GM21360 (cell line): ENCODE measurements around the gene MTMR3.

Experiments used
- ATAC-seq: cut with Tn5 transposase; IDR thresholded peaks from one replicate; pipeline ENCODE4 v1.9.1; 2021; ENCODE audit warnings: mild to moderate bottlenecking, moderate library complexity; ENCODE audit not compliant: unreplicated experiment

The MTMR3 gene

DNA sequence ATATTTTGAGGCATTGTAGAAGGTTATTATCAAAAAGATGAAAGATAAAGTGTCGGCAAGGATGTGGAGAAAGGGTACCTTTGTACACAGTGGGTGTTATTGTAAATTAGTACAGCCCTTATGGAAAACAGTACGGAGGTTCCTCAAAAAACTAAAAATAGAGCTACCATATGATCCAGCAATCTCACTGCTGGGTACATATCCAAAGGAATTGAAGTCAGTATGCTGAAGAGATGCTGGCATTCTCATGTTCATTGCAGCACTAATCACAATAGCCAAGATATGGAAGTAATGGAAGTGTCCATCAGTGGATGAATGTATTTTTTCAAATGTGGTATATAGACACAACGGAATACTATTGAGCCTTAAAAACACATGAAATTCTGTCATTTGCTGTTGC is 15.1 kb upstream of the MTMR3 start:
- ATAC-seq = no peak

DNA sequence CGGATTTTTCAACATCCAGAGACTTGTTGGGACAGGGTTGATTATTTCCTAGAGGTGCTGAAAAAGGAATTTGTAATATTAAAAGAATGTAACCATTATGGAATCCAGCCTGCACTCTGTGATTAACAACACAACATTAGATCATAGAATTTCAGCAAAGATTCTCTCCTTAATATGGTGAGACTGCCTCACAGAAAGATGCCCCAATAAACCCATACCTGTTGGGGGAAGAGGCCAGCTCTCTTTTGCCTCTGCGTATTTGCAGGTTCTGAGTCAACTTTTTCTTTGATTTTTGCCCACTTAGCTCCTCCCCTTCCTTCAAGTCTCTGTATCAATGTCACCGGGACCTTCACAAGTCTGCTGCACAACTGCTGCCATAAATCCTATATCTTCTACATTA is 12.4 kb upstream of the MTMR3 start:
- no peak for ATAC-seq

DNA sequence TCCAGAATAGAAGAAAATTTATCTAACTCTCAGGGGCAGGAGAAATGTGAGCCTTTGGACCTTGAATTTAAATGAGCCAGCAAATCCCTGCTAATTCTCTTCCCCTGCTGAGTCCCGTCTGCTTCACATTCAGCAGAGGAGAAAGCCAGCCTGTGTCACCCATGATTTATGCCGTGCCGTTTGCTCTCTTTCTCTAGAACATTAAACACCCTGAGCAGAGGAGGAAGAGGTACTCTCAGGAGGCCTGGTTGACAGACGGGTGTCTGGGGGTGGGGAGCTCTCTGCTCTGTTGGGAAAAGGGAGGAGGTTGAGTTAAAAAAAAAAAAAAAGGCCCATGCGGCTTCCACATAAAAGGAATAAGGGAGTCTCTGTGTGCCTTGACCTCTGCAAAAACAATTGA is 11.3 kb upstream of the MTMR3 start:
- no peak for ATAC-seq

DNA sequence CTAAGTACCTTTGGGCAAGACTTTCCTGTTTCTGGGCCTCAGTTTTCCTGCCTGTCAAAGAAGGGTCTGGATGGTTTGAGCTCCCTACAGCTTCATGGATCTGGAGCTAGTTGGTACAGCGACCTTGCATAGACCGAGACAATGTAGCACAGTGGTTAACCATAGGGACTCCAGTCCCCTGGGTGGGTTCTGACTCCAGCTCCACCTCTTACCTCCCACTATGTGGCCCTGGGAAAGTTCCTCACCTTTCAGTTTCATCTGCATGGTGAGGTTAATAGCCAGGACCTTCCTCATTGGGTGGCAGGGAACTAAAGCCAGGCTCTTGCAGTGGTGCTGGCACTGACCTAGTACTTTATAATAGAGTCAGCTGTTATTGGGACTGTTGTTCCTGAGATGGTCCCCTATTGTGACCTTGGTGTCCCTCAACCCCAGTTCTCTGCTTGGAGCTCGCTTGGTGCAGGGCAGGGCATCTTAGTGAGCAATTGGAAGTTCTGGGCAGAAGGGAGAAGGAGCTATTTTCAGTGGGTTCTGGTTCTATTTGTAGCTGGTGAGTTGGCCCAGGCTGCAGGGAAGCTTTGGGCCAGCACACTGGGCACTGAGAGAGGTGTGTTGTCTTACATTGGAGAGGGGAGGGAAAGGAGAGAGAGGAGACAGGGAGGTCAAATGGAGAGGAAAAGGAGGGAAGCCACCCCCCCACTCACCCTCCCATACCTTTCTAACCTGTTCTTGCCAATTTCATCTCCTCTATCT is 10.7 kb upstream of the MTMR3 start:
- ATAC-seq = no peak

DNA sequence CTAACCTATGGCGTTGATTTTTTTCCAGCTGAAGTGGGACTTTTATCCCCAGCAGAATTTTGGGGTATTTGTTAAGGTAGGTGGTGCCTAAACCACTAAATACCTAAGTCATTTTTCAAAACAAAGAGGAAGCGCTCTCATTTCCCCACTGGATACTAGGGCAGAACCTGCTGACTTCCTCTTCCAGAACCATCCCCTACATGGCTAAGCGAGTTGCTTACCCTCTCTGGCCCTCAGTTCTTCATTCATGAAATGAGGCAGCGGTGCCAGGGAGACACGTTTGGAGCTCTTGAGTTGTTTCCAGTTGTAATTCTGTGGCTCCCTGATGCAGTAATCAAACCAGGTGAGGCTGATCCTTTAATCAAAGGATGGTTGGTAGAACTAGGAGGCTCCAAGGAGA is 10.0 kb upstream of the MTMR3 start:
- no peak for ATAC-seq

DNA sequence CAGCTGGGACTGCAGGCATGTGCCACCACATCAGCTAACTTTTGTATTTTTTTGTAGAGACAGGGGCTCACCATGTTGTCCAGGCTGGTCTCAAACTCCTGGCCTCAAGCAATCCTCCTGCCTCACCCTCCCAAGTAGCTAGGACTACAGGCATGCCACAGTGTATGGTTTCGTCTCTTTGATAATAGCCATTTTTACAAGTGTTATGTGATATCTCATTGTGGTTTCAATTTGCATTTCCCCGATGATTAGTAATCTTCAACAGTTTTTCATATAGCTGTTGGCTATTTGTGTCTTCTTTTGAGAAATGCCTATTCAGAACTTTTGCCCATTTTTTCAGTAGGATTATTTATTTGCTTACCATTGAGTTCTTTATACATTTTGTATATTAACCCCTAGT is 9.0 kb upstream of the MTMR3 start:
- ATAC-seq = no peak

DNA sequence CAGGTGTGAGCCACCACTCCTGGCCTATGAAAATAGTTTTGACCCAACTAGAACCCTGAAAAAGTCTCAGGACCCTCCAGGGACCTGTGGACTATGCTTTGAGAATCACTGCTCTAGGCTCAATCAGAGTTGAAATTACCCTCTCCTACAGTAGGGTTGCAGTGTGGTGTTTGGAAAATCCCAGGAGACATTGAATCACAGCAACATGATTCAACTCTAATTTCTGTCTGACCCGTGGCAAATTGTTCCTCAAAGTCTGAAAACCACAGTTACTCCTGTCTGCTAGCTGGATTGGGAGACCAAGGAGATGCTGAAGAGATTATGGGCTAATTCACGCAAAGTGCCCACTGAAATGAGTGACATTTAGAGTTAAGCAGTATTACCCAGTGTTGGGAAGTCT is 5.4 kb upstream of the MTMR3 start:
- no peak for ATAC-seq

DNA sequence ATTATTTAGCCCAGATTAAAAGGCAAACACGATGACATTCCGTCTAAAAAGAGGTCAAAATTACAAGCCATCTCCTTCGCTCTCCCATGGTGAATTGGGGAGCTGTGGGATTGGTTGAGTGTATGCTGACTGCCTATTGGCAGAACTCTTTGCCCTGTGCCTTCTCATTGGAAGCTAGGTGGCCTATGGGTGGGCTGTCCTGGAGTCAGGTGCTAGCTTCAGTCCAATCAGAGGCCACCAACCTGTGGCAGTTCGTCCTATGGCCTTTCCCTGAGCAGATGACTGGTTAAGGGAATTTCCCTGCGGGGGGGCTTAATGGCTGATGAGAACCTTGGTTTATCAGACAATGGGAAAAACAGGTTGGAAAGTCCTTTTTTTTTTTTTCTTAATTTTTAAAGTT is 3.2 kb upstream of the MTMR3 start:
- no peak for ATAC-seq

DNA sequence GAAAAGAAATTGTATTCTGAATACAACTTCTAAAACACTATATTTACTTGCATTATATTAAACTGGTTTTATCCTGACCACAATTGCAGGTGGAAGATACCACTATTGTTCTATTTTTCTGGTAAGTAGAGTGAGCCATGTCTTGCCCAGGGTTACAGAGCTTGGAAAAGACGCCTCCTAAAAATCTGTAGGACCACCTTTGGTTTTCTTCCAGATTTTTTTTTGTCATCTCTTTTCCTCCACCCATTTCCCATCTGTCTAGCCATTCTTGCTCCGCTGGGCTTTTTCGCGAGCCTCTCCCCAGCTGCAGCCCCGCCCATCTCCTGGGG is 294 bp upstream of the MTMR3 start:
- no peak for ATAC-seq

DNA sequence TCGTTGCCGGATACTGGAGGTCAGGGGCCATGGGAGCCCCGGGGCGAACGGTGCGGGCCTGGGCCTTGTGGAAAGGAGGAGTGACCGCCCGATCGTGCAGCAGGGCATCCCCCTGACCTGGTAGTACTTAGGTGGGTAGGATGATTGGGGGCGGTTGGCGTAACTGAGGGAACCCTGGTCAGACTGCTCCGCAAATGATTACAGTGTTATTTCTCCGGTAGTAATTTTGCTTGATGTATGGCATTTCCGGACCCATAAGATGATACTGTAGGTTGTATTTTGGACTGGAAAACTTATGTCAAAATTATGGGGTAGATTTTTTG is 762 bp downstream of the MTMR3 start:
- no peak for ATAC-seq

DNA sequence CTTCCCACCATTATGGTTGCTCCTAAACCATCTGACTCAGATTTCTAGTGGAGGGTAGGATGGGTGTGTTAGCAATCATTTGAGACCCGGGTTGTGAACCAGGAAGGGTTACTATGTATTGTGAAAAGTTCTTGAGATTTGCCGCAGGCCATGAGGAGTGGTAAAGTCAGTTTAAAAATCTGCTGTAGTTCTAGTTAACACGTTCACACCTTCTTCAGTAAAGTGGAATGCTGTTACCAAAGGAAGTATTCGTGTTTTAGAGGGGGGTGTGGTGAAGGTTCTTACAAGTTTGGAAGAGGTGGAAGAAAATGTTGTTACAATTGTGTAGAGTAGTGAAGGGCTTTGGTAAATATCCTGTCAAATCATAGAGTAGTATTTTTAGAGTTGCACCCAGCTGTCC is 2.6 kb downstream of the MTMR3 start:
- no peak for ATAC-seq

DNA sequence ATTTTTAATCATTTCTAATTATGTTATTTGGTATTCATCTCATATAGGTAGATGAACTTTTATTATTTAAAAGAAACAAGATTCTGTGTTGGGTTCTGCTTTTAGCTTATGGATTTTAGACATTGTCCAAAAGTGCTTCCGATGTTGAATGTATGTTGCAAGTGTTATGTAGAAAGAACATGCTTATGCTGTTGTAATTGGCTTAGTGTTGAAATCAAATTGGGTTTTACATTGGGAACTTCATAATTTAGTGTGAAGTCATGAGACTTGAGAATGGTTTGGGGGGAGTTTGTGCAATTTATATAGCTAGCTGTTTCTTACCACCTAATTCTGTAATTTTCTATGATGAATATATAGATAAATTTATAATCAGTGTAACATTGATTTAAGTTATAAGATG is 3.6 kb downstream of the MTMR3 start:
- no peak for ATAC-seq

DNA sequence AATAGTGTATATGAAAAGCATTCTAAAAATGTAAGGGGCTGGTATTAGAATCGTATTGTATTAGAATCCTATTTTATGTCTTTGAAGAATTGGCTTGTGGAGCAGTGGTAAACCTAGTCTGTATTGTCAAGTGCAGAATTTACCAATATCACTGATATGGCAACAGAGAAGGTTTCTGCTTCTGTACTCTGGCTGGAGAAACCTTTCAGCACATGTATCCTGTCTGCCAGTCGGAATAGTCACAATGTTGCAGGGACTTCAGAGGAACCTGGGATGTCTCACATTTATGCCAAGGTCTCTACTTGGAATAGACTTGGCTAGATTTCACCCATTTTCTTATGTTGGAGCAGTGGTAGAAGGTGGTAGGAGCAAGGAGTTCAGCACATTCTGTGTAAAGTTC is 4.4 kb downstream of the MTMR3 start:
- no peak for ATAC-seq

DNA sequence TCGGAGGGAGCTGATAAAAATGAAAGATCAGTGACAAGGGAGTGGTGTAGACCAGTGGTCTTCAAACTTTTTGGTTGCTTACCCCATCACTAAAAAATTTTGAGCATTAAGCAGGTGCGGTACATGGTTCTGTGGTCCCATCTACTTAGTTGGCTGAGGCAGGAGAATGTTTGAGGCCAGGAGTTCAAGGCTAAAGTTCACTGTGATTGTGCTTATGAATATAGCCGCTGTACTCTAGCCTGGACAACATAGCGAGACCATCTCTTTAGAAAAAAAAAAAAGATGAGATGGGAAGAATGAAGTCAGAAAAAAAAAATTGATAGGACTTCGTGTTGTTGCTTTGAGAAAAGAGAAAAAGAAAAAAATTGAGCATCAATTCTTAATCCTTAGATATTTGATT is 7.8 kb downstream of the MTMR3 start:
- ATAC-seq = no peak

DNA sequence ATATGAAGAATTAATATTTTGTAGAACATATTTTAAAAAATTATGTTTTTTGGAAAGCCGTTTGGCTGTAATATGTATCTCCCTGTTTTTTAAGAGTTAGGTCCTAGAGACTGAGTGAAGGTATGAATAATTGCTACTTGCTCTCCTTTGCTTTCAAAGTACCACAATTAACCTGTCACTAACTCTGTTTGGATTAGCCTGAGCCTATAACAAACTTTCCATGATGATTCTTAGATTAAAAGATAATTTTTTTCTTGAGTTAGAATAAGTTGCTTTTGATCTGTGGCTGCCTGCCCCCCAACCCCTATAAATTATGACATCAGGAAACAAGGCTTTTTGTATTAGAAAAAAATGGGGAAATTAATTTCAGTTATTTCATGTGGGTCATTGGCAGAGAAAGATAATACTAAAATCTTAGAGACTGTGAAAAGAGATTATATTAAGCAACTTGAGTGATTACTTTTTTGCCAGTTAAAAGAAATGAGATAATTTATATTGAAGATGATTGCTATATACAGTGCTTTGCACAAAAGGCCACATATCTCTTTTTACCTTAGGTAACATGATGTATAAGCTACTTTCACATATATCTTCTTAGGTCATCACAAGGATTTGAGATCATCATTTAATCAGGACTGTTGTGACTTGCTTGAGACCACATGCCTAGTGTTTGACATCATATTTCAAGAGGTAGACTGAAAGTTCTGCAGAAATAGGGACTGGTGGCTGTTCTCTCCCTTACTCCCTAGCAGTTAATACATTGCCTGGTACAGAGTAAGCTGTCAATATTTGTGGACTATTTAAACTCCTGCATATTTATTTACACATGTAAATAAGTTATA is 9.6 kb downstream of the MTMR3 start:
- no peak for ATAC-seq

DNA sequence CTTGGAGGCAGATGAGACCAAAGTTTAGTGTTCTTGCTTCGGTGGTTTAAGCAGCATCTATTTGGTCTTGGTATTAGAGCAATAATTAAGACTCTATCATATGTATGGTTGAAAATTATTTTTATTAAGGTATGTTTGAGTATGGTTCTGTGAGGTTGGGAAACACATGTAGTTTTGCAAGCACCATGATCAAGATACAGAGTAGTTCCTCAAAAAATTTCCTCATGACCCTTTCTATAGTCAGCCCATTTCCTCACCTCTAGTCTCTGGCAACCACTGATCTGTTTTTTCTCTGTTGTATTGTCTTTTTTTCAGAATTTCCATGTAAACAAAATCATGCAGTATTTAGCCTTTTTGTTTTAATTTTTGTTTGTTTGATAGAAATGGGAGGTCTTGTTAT is 18.4 kb downstream of the MTMR3 start:
- ATAC-seq = no peak

DNA sequence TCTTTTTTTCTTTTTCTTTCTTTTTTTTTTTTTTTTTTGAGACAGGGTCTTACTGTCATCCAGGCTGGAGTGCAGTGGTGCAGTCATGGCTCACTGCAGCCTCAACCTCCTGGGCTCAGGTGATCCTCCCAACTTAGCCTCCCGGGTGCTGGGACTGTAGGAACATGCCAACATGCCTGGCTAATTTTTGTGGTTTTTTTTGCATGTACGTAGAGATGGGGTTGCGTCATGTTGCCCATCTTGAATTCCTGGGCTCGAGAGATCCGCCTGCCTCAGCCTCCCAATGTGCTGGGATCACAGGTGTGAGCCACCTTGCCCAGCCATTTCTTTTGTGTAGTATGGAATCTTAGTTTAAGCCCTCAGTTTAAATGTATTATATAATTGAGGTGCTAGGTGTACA is 20.4 kb downstream of the MTMR3 start:
- no peak for ATAC-seq

DNA sequence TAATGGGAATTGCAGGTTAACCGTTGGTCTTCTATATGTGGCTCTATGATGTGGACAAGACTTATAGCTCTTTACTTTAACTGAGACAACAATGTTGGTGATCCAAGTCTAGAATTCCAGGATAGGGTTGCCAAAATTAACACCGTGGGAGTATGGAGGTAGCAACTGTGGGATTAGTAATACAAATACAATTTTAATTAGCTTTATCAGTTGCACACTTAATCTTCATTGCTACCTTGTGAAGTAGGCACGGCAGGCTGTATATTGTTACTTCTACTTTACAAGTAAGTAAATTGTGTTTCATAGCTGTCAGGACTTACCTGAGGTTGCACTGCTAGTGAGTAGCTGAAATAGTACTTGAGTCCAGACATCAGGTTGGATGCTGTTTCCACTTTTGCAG is 21.0 kb downstream of the MTMR3 start:
- no peak for ATAC-seq

DNA sequence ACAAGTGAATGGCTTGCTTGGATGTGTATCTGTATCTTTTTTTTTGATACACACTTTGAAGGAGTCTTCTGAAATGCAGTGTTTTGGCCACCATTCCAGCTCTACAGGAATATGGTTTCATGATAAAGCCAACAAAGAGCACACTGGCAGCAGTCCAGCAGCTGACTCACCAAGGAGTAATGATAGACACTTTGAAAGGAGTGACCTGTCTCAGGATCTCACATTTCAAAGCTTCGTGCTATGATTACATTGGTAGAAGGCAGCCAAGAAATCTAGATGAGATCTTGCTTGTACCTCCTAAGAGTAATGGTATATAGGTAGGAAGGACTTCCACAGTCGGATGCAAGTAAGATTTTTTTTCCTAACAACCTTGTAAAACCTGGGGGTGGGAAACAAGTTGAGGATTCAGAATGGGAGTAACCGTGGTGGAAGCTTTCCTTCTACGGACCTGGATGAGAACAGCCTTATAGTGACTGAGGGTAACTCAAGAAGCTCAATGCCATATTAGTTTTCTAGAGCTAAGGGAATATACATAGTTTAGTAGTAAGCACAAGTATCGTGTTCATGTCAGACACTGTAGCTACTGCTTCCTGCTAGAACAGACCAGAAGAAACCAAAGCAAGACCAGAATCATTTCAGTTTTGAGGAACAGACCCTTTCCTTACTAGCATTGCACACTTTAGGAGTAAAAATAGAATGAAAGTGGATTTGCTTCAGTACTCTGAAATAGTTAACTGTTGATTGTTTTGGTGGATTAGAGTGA is 25.0 kb downstream of the MTMR3 start:
- no peak for ATAC-seq

DNA sequence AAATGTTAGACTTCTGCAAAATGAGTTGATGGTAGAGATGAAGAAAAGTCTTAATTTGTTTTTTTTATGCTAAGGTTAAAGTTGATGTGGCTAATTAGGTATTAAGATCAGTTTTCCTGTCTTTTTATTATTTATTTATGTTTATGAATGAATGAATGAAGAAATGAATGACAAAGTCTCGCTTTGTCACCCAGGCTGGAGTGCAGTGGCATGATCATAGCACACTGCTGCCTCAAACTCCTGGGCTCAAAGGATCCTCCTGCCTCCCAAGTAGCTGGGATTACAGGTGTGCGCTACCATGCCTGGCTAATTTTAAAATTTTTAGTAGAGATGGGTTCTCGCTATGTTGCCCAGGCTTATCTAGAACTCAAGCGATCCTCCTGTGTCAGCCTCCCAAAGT is 29.2 kb downstream of the MTMR3 start:
- ATAC-seq = no peak

DNA sequence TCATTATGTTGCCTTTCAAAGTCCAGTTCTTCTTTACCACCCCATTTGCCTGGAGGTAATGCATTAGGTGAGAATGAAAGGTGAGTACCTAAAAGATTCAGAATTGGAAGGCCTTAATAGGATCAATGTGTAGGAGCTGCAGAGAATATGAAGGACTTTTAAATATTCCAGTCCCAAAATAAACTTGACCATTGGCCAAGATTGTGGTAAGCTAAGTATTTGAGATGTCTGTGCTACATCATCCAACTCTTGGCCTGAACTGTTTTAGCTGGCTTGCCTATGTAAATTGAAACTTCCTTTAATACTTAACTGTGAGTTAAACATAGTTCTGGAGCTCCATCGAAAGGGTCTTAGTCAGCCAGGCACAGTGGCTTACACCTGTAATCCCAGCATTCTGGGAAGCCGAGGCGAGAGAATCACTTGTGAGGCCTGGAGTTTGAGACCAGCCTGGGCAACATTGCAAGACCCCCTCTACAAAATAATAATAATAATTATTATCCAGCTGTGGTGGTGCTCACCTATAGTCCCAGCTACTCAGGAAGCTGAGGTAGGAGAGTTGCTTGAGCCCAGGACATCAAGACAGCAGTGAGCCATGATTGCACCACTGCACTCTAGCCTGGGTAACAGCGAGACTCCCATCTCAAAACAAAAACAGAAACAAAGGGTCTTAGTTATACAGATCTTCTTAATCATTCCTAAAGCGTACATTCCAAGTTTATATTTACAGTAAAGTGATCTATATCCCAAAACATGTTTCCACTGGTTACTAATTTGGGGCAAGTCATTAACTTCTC is 29.8 kb downstream of the MTMR3 start:
- ATAC-seq = no peak
